Measurements from ENCODE around the gene KLB. TPM values are rescaled to one million over a fixed set of nuclear protein-coding genes. Genes with fewer than 3 reads are reported as not detected.

Gene KLB
- total RNA-seq, 4 donors from 2014 or later, result under 0.01 TPM; not detected in 3

GRCh38 chr4:39426728-39427127 lies 20.0 kb downstream of the KLB start:
- TF ChIP-seq EP300 (IDR thresholded peaks at IDR 0.05), result no peak
- TF ChIP-seq POLR2AphosphoS5 (IDR thresholded peaks at IDR 0.05), result no peak
- TF ChIP-seq CTCF (IDR thresholded peaks at IDR 0.05), result no peak
- TF ChIP-seq POLR2A (IDR thresholded peaks at IDR 0.05; ENCODE audit: low read depth), result no peak
- 94% methylated on average over 1 of the region's 1 CpG for WGBS
- DNase-seq (ENCODE audit: extremely low spot score), result peak; percentile 29
- no peaks in the 10 kb centered on the region for H3K4me1 ChIP-seq
- H3K36me3 ChIP-seq, result no peaks in the 10 kb centered on the region
- H3K9me3 ChIP-seq, result no peaks in the 10 kb centered on the region
- intact Hi-C loops (cut with DNase I), result no loop called here
- no peaks in the 10 kb centered on the region for H3K27me3 ChIP-seq
- H3K27ac ChIP-seq (replicated peaks in 1 of 4), result no peak overlapping the region
- no peak overlapping the region for H3K4me3 ChIP-seq

- intact Hi-C loops (cut with DNase I), result no loop called here
- H3K36me3 ChIP-seq, result no peaks in the 10 kb centered on the region
- no peak for DNase-seq (ENCODE audit: extremely low spot score)
- 67% methylated on average over 10 of the region's 10 CpGs for WGBS
- H3K9me3 ChIP-seq, result no peaks in the 10 kb centered on the region
- H3K27me3 ChIP-seq, result no peaks in the 10 kb centered on the region
- TF ChIP-seq CTCF (IDR thresholded peaks at IDR 0.05), result no peak
- no peak for TF ChIP-seq POLR2A (IDR thresholded peaks at IDR 0.05; ENCODE audit: low read depth)
- no peak for TF ChIP-seq EP300 (IDR thresholded peaks at IDR 0.05)
- no peak for TF ChIP-seq POLR2AphosphoS5 (IDR thresholded peaks at IDR 0.05)
- H3K4me1 ChIP-seq, result no peaks in the 10 kb centered on the region
- no peak overlapping the region for H3K4me3 ChIP-seq
- no peak overlapping the region for H3K27ac ChIP-seq (replicated peaks in 1 of 4)
Measured at GRCh38 chr4:39427520-39428114, 20.9 kb downstream of the KLB start.

GRCh38 chr4:39429476-39430334 lies 23.0 kb downstream of the KLB start:
- no peaks in the 10 kb centered on the region for H3K27me3 ChIP-seq
- TF ChIP-seq EP300 (IDR thresholded peaks at IDR 0.05), result no peak
- no peak for TF ChIP-seq POLR2A (IDR thresholded peaks at IDR 0.05; ENCODE audit: low read depth)
- no peak for TF ChIP-seq POLR2AphosphoS5 (IDR thresholded peaks at IDR 0.05)
- no peak for TF ChIP-seq CTCF (IDR thresholded peaks at IDR 0.05)
- H3K9me3 ChIP-seq, result no peaks in the 10 kb centered on the region
- H3K27ac ChIP-seq (replicated peaks in 1 of 4), result no peak overlapping the region
- H3K4me3 ChIP-seq, result no peak overlapping the region
- DNase-seq (ENCODE audit: extremely low spot score), result peak; percentile 62
- 81% methylated on average over 4 of the region's 4 CpGs for WGBS
- no peaks in the 10 kb centered on the region for H3K36me3 ChIP-seq
- intact Hi-C loops (cut with DNase I), result no loop called here
- H3K4me1 ChIP-seq, result no peaks in the 10 kb centered on the region

GRCh38 chr4:39433878-39434492 lies 27.3 kb downstream of the KLB start:
- H3K9me3 ChIP-seq, result no peaks in the 10 kb centered on the region
- WGBS, result 91% methylated on average over 11 of the region's 11 CpGs
- H3K27me3 ChIP-seq, result no peaks in the 10 kb centered on the region
- intact Hi-C loops (cut with DNase I), result no loop called here
- no peak overlapping the region for H3K4me3 ChIP-seq
- H3K27ac ChIP-seq (replicated peaks in 1 of 4), result no peak overlapping the region
- H3K36me3 ChIP-seq, result no peaks in the 10 kb centered on the region
- H3K4me1 ChIP-seq, result peaks cover 0 to 6% (median 0%) of the 10 kb centered on the region in 4 donors
- no peak for DNase-seq (ENCODE audit: extremely low spot score)
- TF ChIP-seq EP300 (IDR thresholded peaks at IDR 0.05) (no peak), POLR2AphosphoS5 (IDR thresholded peaks at IDR 0.05) (no peak), CTCF (IDR thresholded peaks at IDR 0.05) (no peak), POLR2A (IDR thresholded peaks at IDR 0.05; ENCODE audit: low read depth) (no peak)
